Activated T-helper 1 cell treated with Interleukin-2 at 50 U/mL for 16 hours (primary cell): Measurements from ENCODE around the gene DNAI7.

Experiments used
- DNase-seq: peaks from one replicate; pipeline ENCODE4 v3.0.0-alpha.2; 2020; ENCODE audit warnings: low read depth

Gene DNAI7

GRCh38 chr12:25195056-25195971 is at the start of gene DNAI7, which contains the start of gene ETFRF1:
Gene DNAI7, minus strand, starts transcription at chr12:25195160. Its CDS starts 82 bp downstream, at chr12:25195078.
Gene ETFRF1, plus strand, starts transcription at chr12:25195237. Its CDS starts 8,720 bp downstream, at chr12:25203957.
- peak; percentile 90 for DNase-seq

- DNase-seq, result no peak
These were observed 48.7 kb upstream of the DNAI7 start for GRCh38 chr12:25243680-25243990.

- DNase-seq, result no peak
These were observed 48.2 kb upstream of the DNAI7 start for GRCh38 chr12:25242981-25243679.

GRCh38 chr12:25241167-25242020 is 46.4 kb upstream of the DNAI7 start:
- DNase-seq, result no peak

- no peak for DNase-seq
These were observed 41.7 kb upstream of the DNAI7 start for GRCh38 chr12:25236626-25237025.

GRCh38 chr12:25236190-25236589 is 41.2 kb upstream of the DNAI7 start:
- no peak for DNase-seq

GRCh38 chr12:25213338-25213737 is 18.4 kb upstream of the DNAI7 start:
- DNase-seq, result no peak

- DNase-seq, result no peak
These were observed 13.6 kb upstream of the DNAI7 start for GRCh38 chr12:25208554-25208953.

- DNase-seq, result no peak
These were observed 12.9 kb upstream of the DNAI7 start for GRCh38 chr12:25207846-25208245.

GRCh38 chr12:25207411-25207810 is 12.5 kb upstream of the DNAI7 start:
- no peak for DNase-seq

- no peak for DNase-seq
These were observed 7.2 kb upstream of the DNAI7 start for GRCh38 chr12:25202137-25202536.

- no peak for DNase-seq
These were observed 5.7 kb upstream of the DNAI7 start for GRCh38 chr12:25200703-25201102.

- no peak for DNase-seq
These were observed 2.6 kb upstream of the DNAI7 start for GRCh38 chr12:25197608-25198007.

- DNase-seq, result no peak
These were observed 271 bp downstream of the DNAI7 start for GRCh38 chr12:25194722-25195055.

- no peak for DNase-seq
These were observed 746 bp downstream of the DNAI7 start for GRCh38 chr12:25194214-25194613.

- no peak for DNase-seq
These were observed 4.2 kb downstream of the DNAI7 start for GRCh38 chr12:25190793-25191192.

- no peak for DNase-seq
These were observed 5.3 kb downstream of the DNAI7 start for GRCh38 chr12:25189656-25190055.

- DNase-seq, result no peak
These were observed 7.2 kb downstream of the DNAI7 start for GRCh38 chr12:25187781-25188180.

- DNase-seq, result no peak
These were observed 8.1 kb downstream of the DNAI7 start for GRCh38 chr12:25186788-25187402.

- no peak for DNase-seq
These were observed 8.7 kb downstream of the DNAI7 start for GRCh38 chr12:25186038-25186787.

GRCh38 chr12:25184132-25184531 is 10.8 kb downstream of the DNAI7 start:
- DNase-seq, result no peak
